Colonic mucosa (tissue), 4 donors: ENCODE measurements around the gene UNC50. TPM values are rescaled to one million over a fixed set of nuclear protein-coding genes. Genes with fewer than 3 reads are reported as not detected.
"Not testable (repeated sequence)": the region's sequence is repeated elsewhere in the genome, so short reads cannot be mapped to it uniquely, and the experiment has no call there.

Source experiments
- DNase-seq: peaks from one replicate; pipeline ENCODE4 v3.0.0-alpha.2; 2020
- H3K27ac ChIP-seq: fragments of 200-600 bp; one replicate; pipeline ENCODE4 v1.8.0; 2021
- H3K27me3 ChIP-seq: fragments of 200-600 bp; one replicate; pipeline ENCODE4 v1.8.0; 2021
- H3K36me3 ChIP-seq: fragments of 200-600 bp; one replicate; pipeline ENCODE4 v1.8.0; 2021
- H3K4me1 ChIP-seq: fragments of 200-600 bp; one replicate; pipeline ENCODE4 v1.8.0; 2021; ENCODE audit warnings: mild to moderate bottlenecking
- H3K4me3 ChIP-seq: fragments of 200-600 bp; one replicate; pipeline ENCODE4 v1.8.0; 2021
- H3K9ac ChIP-seq, 2 donors: one replicate each; pipeline ENCODE4 v1.7.0; 2013; ENCODE audit warnings: control low read depth in 2 of 2, low read depth in 2 of 2, low read length in 2 of 2
- H3K9me3 ChIP-seq: fragments of 200-600 bp; one replicate; pipeline ENCODE4 v1.8.0; 2021
- CTCF ChIP-seq: fragments of 200-600 bp; IDR thresholded peaks from one replicate; pipeline ENCODE4 v1.8.0; 2022; ENCODE audit warnings: antibody characterized with exemption, mild to moderate bottlenecking
- intact Hi-C: fragments of 100-400 bp; cut with DNase I; formaldehyde crosslinking; loops from one replicate; pipeline ENCODE4 v1.14.1; 2022
- total RNA-seq, 2 donors: library from RNA; stranded (reverse); fragmentation: NEBNext Ultra II Directional in 1 of 2; extraction: Animal tissue kit (Norgen Biotek cat#: 25700) in 1 of 2; gene quantifications; one replicate each; pipeline ENCODE4 v1.2.1, GENCODE V29; 2021
- donor health status: healthy.
- donor health status: DM: no; HTN: no; CAD: no.
- donor health status: DM: no; HTN: no; CAD: no.

Gene UNC50
- total RNA-seq, 2 donors from 2014 or later, result 29.9 to 30.8 TPM

- Histone ChIP-seq H3K36me3 (no peaks in the 10 kb centered on the region), H3K27me3 (no peaks in the 10 kb centered on the region), H3K9me3 (no peaks in the 10 kb centered on the region), H3K4me1 (no peaks in the 10 kb centered on the region), H3K4me3 (no peak overlapping the region), H3K27ac (no peak overlapping the region), H3K9ac (no peak overlapping the region)
- no peak for DNase-seq
- no peak for TF ChIP-seq CTCF
- intact Hi-C loops, result loop anchor here (10.0 kb wide), 1 partner anchor 66 kb away; no protein-coding TSS in a partner anchor
Measured at GRCh38 chr2:98658816-98659490, 50.6 kb downstream of the UNC50 start.

GRCh38 chr2:98659491-98659840 is 51.1 kb downstream of the UNC50 start:
- not testable (repeated sequence) for H3K9me3 ChIP-seq, H3K4me1 ChIP-seq, H3K4me3 ChIP-seq, H3K36me3 ChIP-seq, DNase-seq, H3K27ac ChIP-seq, H3K27me3 ChIP-seq, H3K9ac ChIP-seq
- intact Hi-C loops, result loop anchor here (10.0 kb wide), 1 partner anchor 65 kb away; no protein-coding TSS in a partner anchor

- intact Hi-C loops, result no loop called here
- DNase-seq, result no peak
- H3K4me3 ChIP-seq, result no peak overlapping the region
- H3K27me3 ChIP-seq, result no peaks in the 10 kb centered on the region
- TF ChIP-seq CTCF, result no peak
- H3K36me3 ChIP-seq, result no peaks in the 10 kb centered on the region
- H3K9me3 ChIP-seq, result no peaks in the 10 kb centered on the region
- no peak overlapping the region for H3K9ac ChIP-seq
- H3K27ac ChIP-seq, result no peak overlapping the region
- no peaks in the 10 kb centered on the region for H3K4me1 ChIP-seq
Measured at GRCh38 chr2:98663511-98664090, 55.2 kb downstream of the UNC50 start.

- H3K9me3 ChIP-seq, result no peaks in the 10 kb centered on the region
- no peak overlapping the region for H3K27ac ChIP-seq
- intact Hi-C loops, result no loop called here
- TF ChIP-seq CTCF, result no peak
- no peak overlapping the region for H3K9ac ChIP-seq
- no peaks in the 10 kb centered on the region for H3K4me1 ChIP-seq
- H3K27me3 ChIP-seq, result no peaks in the 10 kb centered on the region
- H3K4me3 ChIP-seq, result no peak overlapping the region
- no peak for DNase-seq
- no peaks in the 10 kb centered on the region for H3K36me3 ChIP-seq
Measured at GRCh38 chr2:98664323-98664722, 55.9 kb downstream of the UNC50 start.

GRCh38 chr2:98665677-98666076 is 57.3 kb downstream of the UNC50 start:
- TF ChIP-seq CTCF, result no peak
- Histone ChIP-seq H3K4me1 (no peaks in the 10 kb centered on the region), H3K9me3 (no peaks in the 10 kb centered on the region), H3K27me3 (no peaks in the 10 kb centered on the region), H3K4me3 (no peak overlapping the region), H3K9ac (no peak overlapping the region), H3K36me3 (no peaks in the 10 kb centered on the region), H3K27ac (no peak overlapping the region)
- intact Hi-C loops, result no loop called here
- no peak for DNase-seq

Other genes starting within 250 kb of the UNC50 start
- 10 to 100 TPM; 11.5 to 17.9 TPM for gene INPP4A, start 163.7 kb upstream of the UNC50 start, total RNA-seq
- gene COA5, start 77 bp upstream of the UNC50 start, total RNA-seq, result 10 to 100 TPM; 23.5 to 27.1 TPM
- gene MGAT4A, start 122.5 kb downstream of the UNC50 start, total RNA-seq, result 100 to 1,000 TPM; 103 to 125 TPM